Gastrocnemius medialis (tissue), 4 donors: ENCODE results near the gene ARHGAP6. TPM values are rescaled to one million over a fixed set of nuclear protein-coding genes. Genes with fewer than 3 reads are reported as not detected.

Experiments used
- ATAC-seq, 2 donors: fragments of 150-250 bp; one replicate each; pipeline ENCODE4 v1.9.1; 2016
- DNase-seq, 2 donors: peaks; one replicate each; pipeline ENCODE4 v3.0.0-alpha.2; 2019
- H3K27ac ChIP-seq, 4 donors: fragments of 200-600 bp; sonication (generic); 1 replicate in 1 of 4; 2 replicates in 3 of 4; pipeline ENCODE4 v1.5.1; 2016 to 2018; ENCODE audit warnings: mild to moderate bottlenecking in 2 of 4, moderate library complexity in 1 of 4
- H3K27me3 ChIP-seq, 3 donors: fragments of 200-600 bp; sonication (generic) in 2 of 3; 1 replicate in 1 of 3; 2 replicates in 2 of 3; pipeline versions ENCODE4 v1.5.1 to v1.6.0; 2016 to 2019; ENCODE audit warnings: mild to moderate bottlenecking in 1 of 3, moderate library complexity in 1 of 3
- H3K36me3 ChIP-seq, 2 donors: fragments of 200-600 bp; sonication (generic) in 1 of 2; one replicate each; pipeline ENCODE4 v1.5.1; 2017 to 2018
- H3K4me1 ChIP-seq, 2 donors: fragments of 200-600 bp; sonication (generic) in 1 of 2; one replicate each; pipeline ENCODE4 v1.5.1; 2016 to 2017; ENCODE audit warnings: mild to moderate bottlenecking in 2 of 2
- H3K4me3 ChIP-seq, 4 donors: fragments of 200-600 bp; sonication (generic) in 3 of 4; 1 replicate in 1 of 4; 2 replicates in 3 of 4; pipeline ENCODE4 v1.5.1; 2016 to 2019; ENCODE audit warnings: mild to moderate bottlenecking in 2 of 4
- H3K9me3 ChIP-seq, 3 donors: fragments of 200-600 bp; sonication (generic) in 2 of 3; 1 replicate in 1 of 3; 2 replicates in 2 of 3; pipeline ENCODE4 v1.5.1; 2016 to 2019
- CTCF ChIP-seq, 5 experiments: fragments of 450-650 bp in 3 of 5; fragments of 200-600 bp in 2 of 5; sonication (generic) in 2 of 5; IDR thresholded peaks in 4 of 5; conservative IDR thresholded peaks in 1 of 5; 1 replicate in 4 of 5; 2 replicates in 1 of 5; pipeline ENCODE4 v1.5.1; 2016 to 2019; ENCODE audit warnings: antibody characterized with exemption in 5 of 5, mild to moderate bottlenecking in 3 of 5, moderate library complexity in 3 of 5
- POLR2A ChIP-seq, 2 donors: fragments of 450-650 bp; IDR thresholded peaks; one replicate each; pipeline ENCODE4 v1.6.1; 2017; ENCODE audit warnings: antibody characterized with exemption in 2 of 2, mild to moderate bottlenecking in 2 of 2, moderate library complexity in 2 of 2
- in situ Hi-C, 4 donors: fragments of 200-750 bp; cut with MboI; loops; one replicate each; pipeline versions ENCODE4 v1.15.0 to v1.8.0; 2017; ENCODE audit warnings: low sequenced_read_pairs in 4 of 4
- intact Hi-C: fragments of 100-400 bp; cut with DNase I; formaldehyde crosslinking; loops from one replicate; pipeline ENCODE4 v1.15.1; 2023; ENCODE audit warnings: low total_unique reads
- total RNA-seq, 4 donors: library from RNA; depleted of rRNA; stranded (reverse); fragments of >200 nt; gene quantifications; one replicate each; pipeline versions ENCODE4 v1.1.0 to v1.2.3, GENCODE V29; 2016

ARHGAP6 gene
- total RNA-seq, 4 donors from 2014 or later = 10.7 to 18.0 (median 14.9) TPM

- no peak overlapping the region for H3K27ac ChIP-seq
- no peak for ATAC-seq
- in situ Hi-C loops (no loop called here), intact Hi-C loops (no loop called here)
- no peak overlapping the region for H3K4me3 ChIP-seq
- H3K36me3 ChIP-seq = no peaks in the 10 kb centered on the region
- H3K27me3 ChIP-seq = no peaks in the 10 kb centered on the region
- H3K9me3 ChIP-seq = no peaks in the 10 kb centered on the region
- TF ChIP-seq POLR2A (IDR thresholded peaks at IDR 0.05) (no peak), CTCF (IDR thresholded peaks at IDR 0.05 in 4 of 5, conservative IDR thresholded peaks at IDR 0.05 in 1 of 5) (no peak)
- H3K4me1 ChIP-seq = peaks cover 0 to 9% of the 10 kb centered on the region in 2 donors
- no peak for DNase-seq
These were observed 477.1 kb downstream of the ARHGAP6 start for GRCh38 chrX:11188664-11189063.

GRCh38 chrX:11187001-11187400 is 478.7 kb downstream of the ARHGAP6 start:
- no peak for DNase-seq
- H3K4me3 ChIP-seq = no peak overlapping the region
- no peaks in the 10 kb centered on the region for H3K27me3 ChIP-seq
- TF ChIP-seq POLR2A (IDR thresholded peaks at IDR 0.05) (no peak), CTCF (IDR thresholded peaks at IDR 0.05 in 4 of 5, conservative IDR thresholded peaks at IDR 0.05 in 1 of 5) (no peak)
- ATAC-seq = no peak
- in situ Hi-C loops = no loop called here
- no peaks in the 10 kb centered on the region for H3K4me1 ChIP-seq
- no peak overlapping the region for H3K27ac ChIP-seq
- intact Hi-C loops = no loop called here
- H3K36me3 ChIP-seq = no peaks in the 10 kb centered on the region
- no peaks in the 10 kb centered on the region for H3K9me3 ChIP-seq

GRCh38 chrX:11185861-11186260 is 479.9 kb downstream of the ARHGAP6 start:
- no peak for TF ChIP-seq POLR2A (IDR thresholded peaks at IDR 0.05)
- no peak for TF ChIP-seq CTCF (IDR thresholded peaks at IDR 0.05 in 4 of 5, conservative IDR thresholded peaks at IDR 0.05 in 1 of 5)
- ATAC-seq = no peak
- Histone ChIP-seq H3K36me3 (no peaks in the 10 kb centered on the region), H3K27me3 (no peaks in the 10 kb centered on the region), H3K27ac (no peak overlapping the region), H3K9me3 (no peaks in the 10 kb centered on the region), H3K4me1 (no peaks in the 10 kb centered on the region), H3K4me3 (no peak overlapping the region)
- DNase-seq = no peak
- intact Hi-C loops (no loop called here), in situ Hi-C loops (no loop called here)

- TF ChIP-seq CTCF (IDR thresholded peaks at IDR 0.05 in 4 of 5, conservative IDR thresholded peaks at IDR 0.05 in 1 of 5) (no peak), POLR2A (IDR thresholded peaks at IDR 0.05) (no peak)
- H3K27me3 ChIP-seq = no peaks in the 10 kb centered on the region
- no peaks in the 10 kb centered on the region for H3K36me3 ChIP-seq
- no peak overlapping the region for H3K27ac ChIP-seq
- no peak for ATAC-seq
- in situ Hi-C loops = no loop called here
- no peak overlapping the region for H3K4me3 ChIP-seq
- no peak for DNase-seq
- no peaks in the 10 kb centered on the region for H3K9me3 ChIP-seq
- H3K4me1 ChIP-seq = no peaks in the 10 kb centered on the region
- intact Hi-C loops = no loop called here
These were observed 485.1 kb downstream of the ARHGAP6 start for GRCh38 chrX:11180571-11180970.

- ATAC-seq = peak in 1 of 2 donors; percentile 56
- Histone ChIP-seq H3K36me3 (no peaks in the 10 kb centered on the region), H3K4me1 (peaks cover 0 to 15% of the 10 kb centered on the region in 2 donors), H3K9me3 (no peaks in the 10 kb centered on the region), H3K27ac (peak overlapping the region; percentile 43 to 60 (median 48)), H3K27me3 (no peaks in the 10 kb centered on the region), H3K4me3 (no peak overlapping the region)
- in situ Hi-C loops = no loop called here
- intact Hi-C loops = no loop called here
- TF ChIP-seq CTCF (IDR thresholded peaks at IDR 0.05 in 4 of 5, conservative IDR thresholded peaks at IDR 0.05 in 1 of 5) = no peak
- TF ChIP-seq POLR2A (IDR thresholded peaks at IDR 0.05) = no peak
- DNase-seq = no peak
These were observed 493.3 kb downstream of the ARHGAP6 start for GRCh38 chrX:11172415-11172814.
